Omental fat pad (tissue), 4 donors: Measurements from ENCODE around the gene COPZ2. TPM values are rescaled to one million over a fixed set of nuclear protein-coding genes. Genes with fewer than 3 reads are reported as not detected.
"Not testable (repeated sequence)": the region's sequence is repeated elsewhere in the genome, so short reads cannot be mapped to it uniquely, and the experiment has no call there.

Experiments
- ATAC-seq: fragments of 150-250 bp; one replicate; pipeline ENCODE4 v1.9.1; 2016; ENCODE audit warnings: mild to moderate bottlenecking, moderate library complexity; ENCODE audit not compliant: low FRiP score
- DNase-seq: peaks from one replicate; pipeline ENCODE4 v3.0.0-alpha.2; 2019; ENCODE audit warnings: low spot score
- CTCF ChIP-seq, 3 donors: fragments of 450-650 bp; IDR thresholded peaks; one replicate each; pipeline ENCODE4 v1.5.1; 2016 to 2017; ENCODE audit warnings: antibody characterized with exemption in 3 of 3, mild to moderate bottlenecking in 3 of 3, moderate library complexity in 2 of 3
- total RNA-seq, 4 donors: library from RNA; depleted of rRNA; stranded (reverse); fragments of >200 nt; gene quantifications; one replicate each; pipeline ENCODE4 v1.1.0, GENCODE V29; 2016

Gene COPZ2
- total RNA-seq, 4 donors from 2014 or later = 43.8 to 61.8 (median 49.7) TPM

- ATAC-seq (no peak), DNase-seq (no peak)
- TF ChIP-seq CTCF (IDR thresholded peaks at IDR 0.05) = no peak
These were observed 46.5 kb downstream of the COPZ2 start for GRCh38 chr17:47990962-47991731.

- ATAC-seq (no peak), DNase-seq (no peak)
- no peak for TF ChIP-seq CTCF (IDR thresholded peaks at IDR 0.05)
These were observed 47.9 kb downstream of the COPZ2 start for GRCh38 chr17:47989700-47990099.

GRCh38 chr17:47989159-47989558 lies 48.4 kb downstream of the COPZ2 start:
- DNase-seq = no peak
- ATAC-seq = no peak
- no peak for TF ChIP-seq CTCF (IDR thresholded peaks at IDR 0.05)

GRCh38 chr17:47988445-47988844 lies 49.2 kb downstream of the COPZ2 start:
- DNase-seq, ATAC-seq: not testable (repeated sequence)

- ATAC-seq = no peak
- no peak for TF ChIP-seq CTCF (IDR thresholded peaks at IDR 0.05)
- no peak for DNase-seq
These were observed 50.3 kb downstream of the COPZ2 start for GRCh38 chr17:47987240-47987835.

- ATAC-seq (no peak), DNase-seq (no peak)
- TF ChIP-seq CTCF (IDR thresholded peaks at IDR 0.05) = no peak
These were observed 51.1 kb downstream of the COPZ2 start for GRCh38 chr17:47986520-47986919.

GRCh38 chr17:47983492-47984223 lies 53.9 kb downstream of the COPZ2 start:
- DNase-seq (no peak), ATAC-seq (peak; percentile 66)
- TF ChIP-seq CTCF (IDR thresholded peaks at IDR 0.05) = no peak
